HCT116 (cell line): ENCODE data around the gene SHOC2. TPM values are rescaled to one million over a fixed set of nuclear protein-coding genes. Genes with fewer than 3 reads are reported as not detected.

Experiments used
- ATAC-seq: fragments of 200-7000 bp; cut with Tn5 transposase; 2 replicates; pipeline ENCODE4 v1.9.1; 2020; ENCODE audit warnings: mild to moderate bottlenecking, moderate library complexity
- BruUV-seq: library from RNA; stranded (reverse); fragments of 400-500 nt; replicated peaks from 2 replicates; lab custom pipeline; 2021; lab: Mats Ljungman, UMichigan
- CTCF ChIA-PET: fragments of 300-600 bp; sonication (Branson Sonifier 250); formaldehyde crosslinking; loops from one replicate; lab custom pipeline; 2021; ENCODE audit warnings: antibody characterized with exemption; lab: Charles Lee
- POLR2A ChIA-PET: fragments of 300-600, 350-600 bp; sonication (Branson Sonifier 250); formaldehyde crosslinking; loops from one replicate; lab custom pipeline; 2021; ENCODE audit warnings: antibody characterized with exemption; lab: Charles Lee
- RAD21 ChIA-PET, 2 experiments: fragments of 300-600 bp; sonication (Branson Sonifier 250); formaldehyde crosslinking; loops; one replicate each; lab custom pipeline; 2023; ENCODE audit warnings: low total read pairs in 2 of 2; ENCODE audit not compliant: uncharacterized antibody in 2 of 2, unreplicated experiment in 2 of 2, low non-redundant PET in 1 of 2; lab: Charles Lee
- DNase-seq: peaks from one replicate; pipeline ENCODE4 v3.0.0-alpha.2; 2010; ENCODE audit warnings: low read depth, low spot score
- H2AFZ ChIP-seq: fragments of 200-600 bp; shearing (Covaris generic), sonication (generic); 2 replicates; pipeline ENCODE4 v1.6.1; 2017; ENCODE audit warnings: low read depth, mixed run types, mixed read lengths, antibody characterized with exemption, low read length; ENCODE audit not compliant: poor library complexity, severe bottlenecking
- H3K27ac ChIP-seq: 2 replicates; pipeline ENCODE4 v1.5.1; 2012; ENCODE audit warnings: low read depth, low read length
- H3K27me3 ChIP-seq: fragments of 200-600 bp; sonication (generic); 2 replicates; pipeline ENCODE4 v1.6.1; 2016; ENCODE audit warnings: mixed run types, low read length, mixed read lengths; ENCODE audit not compliant: insufficient read depth
- H3K36me3 ChIP-seq, 2 experiments: fragments of 200-500 bp in 1 of 2; fragments of 200-600 bp in 1 of 2; sonication (Bioruptor generic) in 1 of 2; sonication (generic) in 1 of 2; 2 replicates each; pipeline versions ENCODE4 v1.5.1 to v1.6.1; 2014 to 2016; ENCODE audit warnings: low read length in 2 of 2, inconsistent platforms in 1 of 2, mixed read lengths in 1 of 2, mixed run types in 1 of 2; ENCODE audit not compliant: insufficient read depth in 2 of 2, control insufficient read depth in 1 of 2
- H3K4me1 ChIP-seq, 2 experiments: fragments of 200-600 bp in 1 of 2; sonication (generic) in 1 of 2; 2 replicates each; pipeline versions ENCODE4 v1.5.1 to v1.6.1; 2012 to 2017; ENCODE audit warnings: low read length in 2 of 2, inconsistent platforms in 1 of 2, mild to moderate bottlenecking in 1 of 2, mixed read lengths in 1 of 2, mixed run types in 1 of 2, moderate library complexity in 1 of 2; ENCODE audit not compliant: insufficient read depth in 2 of 2, control insufficient read depth in 1 of 2
- H3K4me2 ChIP-seq: fragments of 200-600 bp; sonication (generic); 2 replicates; pipeline ENCODE4 v1.6.1; 2017; ENCODE audit warnings: mixed run types, low read length, mixed read lengths
- H3K4me3 ChIP-seq, 2 experiments: fragments of 200-600 bp in 1 of 2; sonication (generic) in 1 of 2; replicated peaks in 1 of 2; 2 replicates each; pipeline ENCODE4 v1.5.1; 2011 to 2016; ENCODE audit warnings: low read length in 2 of 2, control low read depth in 1 of 2, low read depth in 1 of 2, mild to moderate bottlenecking in 1 of 2, mixed read lengths in 1 of 2, mixed run types in 1 of 2
- H3K79me2 ChIP-seq: fragments of 200-600 bp; sonication (generic); 2 replicates; pipeline ENCODE4 v1.6.1; 2017; ENCODE audit warnings: mild to moderate bottlenecking, mixed run types, low read length, moderate library complexity, mixed read lengths; ENCODE audit not compliant: insufficient read depth
- H3K9ac ChIP-seq: fragments of 200-600 bp; sonication (generic); 2 replicates; pipeline ENCODE4 v1.6.1; 2016; ENCODE audit warnings: low read length, mixed read lengths
- H3K9me2 ChIP-seq: fragments of 200-600 bp; sonication (generic), shearing (Covaris generic); 2 replicates; pipeline ENCODE4 v1.6.1; 2017; ENCODE audit warnings: mixed run types, mild to moderate bottlenecking, moderate library complexity; ENCODE audit not compliant: insufficient read depth
- H3K9me3 ChIP-seq, 2 experiments: fragments of 200-500 bp in 1 of 2; fragments of 200-600 bp in 1 of 2; sonication (Bioruptor generic) in 1 of 2; sonication (generic) in 1 of 2; 2 replicates each; pipeline ENCODE4 v1.6.1; 2014 to 2017; ENCODE audit warnings: low read length in 2 of 2, mixed read lengths in 2 of 2, inconsistent platforms in 1 of 2, low read depth in 1 of 2, mild to moderate bottlenecking in 1 of 2, mixed run types in 1 of 2, moderate library complexity in 1 of 2; ENCODE audit not compliant: control insufficient read depth in 1 of 2, insufficient read depth in 1 of 2
- H4K20me1 ChIP-seq: fragments of 200-600 bp; sonication (generic), shearing (Covaris generic); 2 replicates; pipeline ENCODE4 v1.6.1; 2017; ENCODE audit warnings: mixed run types, mild to moderate bottlenecking, moderate library complexity; ENCODE audit not compliant: insufficient read depth
- CBX3 ChIP-seq: IDR thresholded peaks from 2 replicates; pipeline ENCODE4 v1.6.1; 2012; ENCODE audit warnings: low read depth
- EGR1 ChIP-seq: IDR thresholded peaks from 2 replicates; pipeline ENCODE4 v1.6.1; 2012; ENCODE audit warnings: low read depth
- EZH2 ChIP-seq: fragments of 200-600 bp; sonication (generic); IDR thresholded peaks from 2 replicates; pipeline ENCODE4 v1.6.1; 2017; ENCODE audit warnings: antibody characterized with exemption, mixed run types
- EZH2phosphoT487 ChIP-seq: fragments of 200-600 bp; IDR thresholded peaks from 2 replicates; pipeline ENCODE4 v1.6.1; 2018; ENCODE audit warnings: antibody characterized with exemption, borderline replicate concordance
- FOSL1 ChIP-seq: IDR thresholded peaks from 2 replicates; pipeline ENCODE4 v1.6.1; 2012; ENCODE audit warnings: low read depth
- JUND ChIP-seq: IDR thresholded peaks from 2 replicates; pipeline ENCODE4 v1.6.1; 2012
- POLR2A ChIP-seq: IDR thresholded peaks from 2 replicates; pipeline ENCODE4 v1.7.0; 2011; ENCODE audit warnings: borderline replicate concordance; ENCODE audit not compliant: insufficient read depth, insufficient read length; ENCODE audit errors: extremely low read depth
- POLR2AphosphoS5 ChIP-seq: IDR thresholded peaks from 2 replicates; pipeline ENCODE4 v1.6.1; 2011; ENCODE audit warnings: mild to moderate bottlenecking, low read depth, low read length, moderate library complexity
- RAD21 ChIP-seq: IDR thresholded peaks from 2 replicates; pipeline ENCODE4 v1.6.1; 2012; ENCODE audit warnings: low read depth, mild to moderate bottlenecking
- SIN3A ChIP-seq: IDR thresholded peaks from 2 replicates; pipeline ENCODE4 v1.6.1; 2012; ENCODE audit warnings: low read depth
- SP1 ChIP-seq: IDR thresholded peaks from 2 replicates; pipeline ENCODE4 v1.6.1; 2012; ENCODE audit warnings: low read depth
- SRF ChIP-seq: IDR thresholded peaks from 2 replicates; pipeline ENCODE4 v1.6.1; 2012; ENCODE audit warnings: low read depth
- TCF7L2 ChIP-seq: IDR thresholded peaks from 2 replicates; pipeline ENCODE4 v1.7.0; 2011; ENCODE audit warnings: borderline replicate concordance, inconsistent platforms; ENCODE audit not compliant: insufficient read depth, insufficient read length; ENCODE audit errors: extremely low read depth
- YY1 ChIP-seq: IDR thresholded peaks from 2 replicates; pipeline ENCODE4 v1.6.1; 2011; ENCODE audit warnings: low read length, low read depth, moderate library complexity, mild to moderate bottlenecking; ENCODE audit not compliant: insufficient replicate concordance; ENCODE audit errors: extremely low read depth
- ZFX ChIP-seq: fragments of 450-650 bp; IDR thresholded peaks from 2 replicates; pipeline ENCODE4 v1.6.1; 2017
- ZNF274 ChIP-seq: fragments of 200-500 bp; sonication (Bioruptor generic); IDR thresholded peaks from 2 replicates; pipeline ENCODE4 v1.6.1; 2014; ENCODE audit warnings: mild to moderate bottlenecking, low read depth, low read length, inconsistent platforms
- intact Hi-C: fragments of 100-400 bp; cut with micrococcal nuclease; formaldehyde crosslinking; loops from 2 replicates; pipeline ENCODE4 v1.10.0; 2022
- total RNA-seq: library from RNA; stranded (reverse); gene quantifications from one replicate; pipeline ENCODE4 v1.2.1, GENCODE V29; 2021; ENCODE audit not compliant: unreplicated experiment
- TF ChIP-seq, protein P1 (sequence below): IDR thresholded peaks from 2 replicates; pipeline ENCODE4 v1.6.1; 2012; ENCODE audit warnings: low read depth
- TF ChIP-seq, protein P2 (sequence below): IDR thresholded peaks from 2 replicates; pipeline ENCODE4 v1.6.1; 2011; ENCODE audit warnings: mild to moderate bottlenecking, low read length, moderate library complexity; ENCODE audit not compliant: insufficient replicate concordance; ENCODE audit errors: extremely low read depth
- TF ChIP-seq, protein P3 (sequence below): IDR thresholded peaks from 2 replicates; pipeline ENCODE4 v1.6.1; 2012
- TF ChIP-seq, protein P4 (sequence below), 3 experiments: fragments of 200-600 bp in 1 of 3; sonication (generic) in 1 of 3; IDR thresholded peaks in 2 of 3; conservative IDR thresholded peaks in 1 of 3; 2 replicates each; pipeline ENCODE4 v1.5.1; 2012 to 2017; ENCODE audit warnings: low read depth in 2 of 3, low read length in 2 of 3, antibody characterized with exemption in 1 of 3, borderline replicate concordance in 1 of 3, control low read depth in 1 of 3, mild to moderate bottlenecking in 1 of 3, mixed read lengths in 1 of 3, mixed run types in 1 of 3, moderate library complexity in 1 of 3; ENCODE audit not compliant: insufficient read depth in 1 of 3

The SHOC2 gene
- total RNA-seq, 1 experiment from 2014 or later = 39.5 TPM

GRCh38 chr10:110976577-110976976 lies 57.2 kb downstream of the SHOC2 start:
- no peaks in the 10 kb centered on the region for H3K36me3 ChIP-seq
- no peaks in the 10 kb centered on the region for H3K9me3 ChIP-seq
- no peaks in the 10 kb centered on the region for H4K20me1 ChIP-seq
- ChIA-PET CTCF (no interaction called here), RAD21 (no interaction called here), POLR2A (no interaction called here)
- no peak overlapping the region for H2AFZ ChIP-seq
- intact Hi-C loops = no loop called here
- BruUV-seq = no TSS peak
- ATAC-seq = no peak
- H3K9me2 ChIP-seq = no peaks in the 10 kb centered on the region
- H3K4me1 ChIP-seq = no peaks in the 10 kb centered on the region
- DNase-seq = no peak
- H3K4me2 ChIP-seq = no peak overlapping the region
- TF ChIP-seq FOSL1 (no peak), TCF7L2 (no peak), YY1 (no peak), EZH2phosphoT487 (no peak), JUND (no peak), SP1 (no peak), CBX3 (no peak), EGR1 (no peak), SRF (no peak), POLR2A (no peak), ZFX (no peak), ZNF274 (no peak), RAD21 (no peak), EZH2 (no peak), POLR2AphosphoS5 (no peak), SIN3A (no peak)
- TF ChIP-seq, protein P1, sequence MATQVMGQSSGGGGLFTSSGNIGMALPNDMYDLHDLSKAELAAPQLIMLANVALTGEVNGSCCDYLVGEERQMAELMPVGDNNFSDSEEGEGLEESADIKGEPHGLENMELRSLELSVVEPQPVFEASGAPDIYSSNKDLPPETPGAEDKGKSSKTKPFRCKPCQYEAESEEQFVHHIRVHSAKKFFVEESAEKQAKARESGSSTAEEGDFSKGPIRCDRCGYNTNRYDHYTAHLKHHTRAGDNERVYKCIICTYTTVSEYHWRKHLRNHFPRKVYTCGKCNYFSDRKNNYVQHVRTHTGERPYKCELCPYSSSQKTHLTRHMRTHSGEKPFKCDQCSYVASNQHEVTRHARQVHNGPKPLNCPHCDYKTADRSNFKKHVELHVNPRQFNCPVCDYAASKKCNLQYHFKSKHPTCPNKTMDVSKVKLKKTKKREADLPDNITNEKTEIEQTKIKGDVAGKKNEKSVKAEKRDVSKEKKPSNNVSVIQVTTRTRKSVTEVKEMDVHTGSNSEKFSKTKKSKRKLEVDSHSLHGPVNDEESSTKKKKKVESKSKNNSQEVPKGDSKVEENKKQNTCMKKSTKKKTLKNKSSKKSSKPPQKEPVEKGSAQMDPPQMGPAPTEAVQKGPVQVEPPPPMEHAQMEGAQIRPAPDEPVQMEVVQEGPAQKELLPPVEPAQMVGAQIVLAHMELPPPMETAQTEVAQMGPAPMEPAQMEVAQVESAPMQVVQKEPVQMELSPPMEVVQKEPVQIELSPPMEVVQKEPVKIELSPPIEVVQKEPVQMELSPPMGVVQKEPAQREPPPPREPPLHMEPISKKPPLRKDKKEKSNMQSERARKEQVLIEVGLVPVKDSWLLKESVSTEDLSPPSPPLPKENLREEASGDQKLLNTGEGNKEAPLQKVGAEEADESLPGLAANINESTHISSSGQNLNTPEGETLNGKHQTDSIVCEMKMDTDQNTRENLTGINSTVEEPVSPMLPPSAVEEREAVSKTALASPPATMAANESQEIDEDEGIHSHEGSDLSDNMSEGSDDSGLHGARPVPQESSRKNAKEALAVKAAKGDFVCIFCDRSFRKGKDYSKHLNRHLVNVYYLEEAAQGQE = no peak
- TF ChIP-seq, protein P2, sequence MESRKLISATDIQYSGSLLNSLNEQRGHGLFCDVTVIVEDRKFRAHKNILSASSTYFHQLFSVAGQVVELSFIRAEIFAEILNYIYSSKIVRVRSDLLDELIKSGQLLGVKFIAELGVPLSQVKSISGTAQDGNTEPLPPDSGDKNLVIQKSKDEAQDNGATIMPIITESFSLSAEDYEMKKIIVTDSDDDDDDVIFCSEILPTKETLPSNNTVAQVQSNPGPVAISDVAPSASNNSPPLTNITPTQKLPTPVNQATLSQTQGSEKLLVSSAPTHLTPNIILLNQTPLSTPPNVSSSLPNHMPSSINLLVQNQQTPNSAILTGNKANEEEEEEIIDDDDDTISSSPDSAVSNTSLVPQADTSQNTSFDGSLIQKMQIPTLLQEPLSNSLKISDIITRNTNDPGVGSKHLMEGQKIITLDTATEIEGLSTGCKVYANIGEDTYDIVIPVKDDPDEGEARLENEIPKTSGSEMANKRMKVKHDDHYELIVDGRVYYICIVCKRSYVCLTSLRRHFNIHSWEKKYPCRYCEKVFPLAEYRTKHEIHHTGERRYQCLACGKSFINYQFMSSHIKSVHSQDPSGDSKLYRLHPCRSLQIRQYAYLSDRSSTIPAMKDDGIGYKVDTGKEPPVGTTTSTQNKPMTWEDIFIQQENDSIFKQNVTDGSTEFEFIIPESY = no peak
- TF ChIP-seq, protein P3, sequence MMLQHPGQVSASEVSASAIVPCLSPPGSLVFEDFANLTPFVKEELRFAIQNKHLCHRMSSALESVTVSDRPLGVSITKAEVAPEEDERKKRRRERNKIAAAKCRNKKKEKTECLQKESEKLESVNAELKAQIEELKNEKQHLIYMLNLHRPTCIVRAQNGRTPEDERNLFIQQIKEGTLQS = no peak
- TF ChIP-seq, protein P4, sequence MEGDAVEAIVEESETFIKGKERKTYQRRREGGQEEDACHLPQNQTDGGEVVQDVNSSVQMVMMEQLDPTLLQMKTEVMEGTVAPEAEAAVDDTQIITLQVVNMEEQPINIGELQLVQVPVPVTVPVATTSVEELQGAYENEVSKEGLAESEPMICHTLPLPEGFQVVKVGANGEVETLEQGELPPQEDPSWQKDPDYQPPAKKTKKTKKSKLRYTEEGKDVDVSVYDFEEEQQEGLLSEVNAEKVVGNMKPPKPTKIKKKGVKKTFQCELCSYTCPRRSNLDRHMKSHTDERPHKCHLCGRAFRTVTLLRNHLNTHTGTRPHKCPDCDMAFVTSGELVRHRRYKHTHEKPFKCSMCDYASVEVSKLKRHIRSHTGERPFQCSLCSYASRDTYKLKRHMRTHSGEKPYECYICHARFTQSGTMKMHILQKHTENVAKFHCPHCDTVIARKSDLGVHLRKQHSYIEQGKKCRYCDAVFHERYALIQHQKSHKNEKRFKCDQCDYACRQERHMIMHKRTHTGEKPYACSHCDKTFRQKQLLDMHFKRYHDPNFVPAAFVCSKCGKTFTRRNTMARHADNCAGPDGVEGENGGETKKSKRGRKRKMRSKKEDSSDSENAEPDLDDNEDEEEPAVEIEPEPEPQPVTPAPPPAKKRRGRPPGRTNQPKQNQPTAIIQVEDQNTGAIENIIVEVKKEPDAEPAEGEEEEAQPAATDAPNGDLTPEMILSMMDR (IDR thresholded peaks at IDR 0.05 in 2 of 3, conservative IDR thresholded peaks at IDR 0.05 in 1 of 3; ENCODE audit: borderline replicate concordance in 1 of 3, insufficient read depth in 1 of 3, low read depth in 2 of 3, low read length in 2 of 3) = no peak
- H3K4me3 ChIP-seq = no peak overlapping the region
- H3K27ac ChIP-seq = no peak overlapping the region
- H3K9ac ChIP-seq = no peak overlapping the region
- H3K27me3 ChIP-seq = no peaks in the 10 kb centered on the region
- H3K79me2 ChIP-seq = peaks cover 38% of the 10 kb centered on the region
